Sigmoid colon (tissue), 7 donors: ENCODE measurements around the gene ARHGEF5. TPM values are rescaled to one million over a fixed set of nuclear protein-coding genes. Genes with fewer than 3 reads are reported as not detected.

Experiments used
- DNase-seq: peaks from one replicate; pipeline ENCODE4 v3.0.0-alpha.2; 2019
- H3K27ac ChIP-seq, 4 donors: fragments of 200-600 bp; sonication (generic); one replicate each; pipeline ENCODE4 v1.5.1; 2016 to 2019; ENCODE audit warnings: mild to moderate bottlenecking in 1 of 4
- H3K27me3 ChIP-seq, 3 donors: fragments of 200-600 bp; sonication (generic); one replicate each; pipeline ENCODE4 v1.5.1; 2019; ENCODE audit warnings: mild to moderate bottlenecking in 1 of 3
- H3K36me3 ChIP-seq, 4 donors: fragments of 200-600 bp; sonication (generic); one replicate each; pipeline ENCODE4 v1.5.1; 2016 to 2019
- H3K4me1 ChIP-seq, 4 donors: fragments of 200-600 bp; sonication (generic); one replicate each; pipeline ENCODE4 v1.5.1; 2017 to 2019
- H3K4me3 ChIP-seq, 4 donors: fragments of 200-600 bp; sonication (generic); one replicate each; pipeline ENCODE4 v1.5.1; 2017 to 2019; ENCODE audit warnings: mild to moderate bottlenecking in 2 of 4, moderate library complexity in 1 of 4
- H3K9me3 ChIP-seq, 4 donors: fragments of 200-600 bp in 3 of 4; sonication (generic) in 3 of 4; one replicate each; pipeline versions ENCODE4 v1.5.1 to v1.6.1; 2013 to 2019
- CTCF ChIP-seq, 4 experiments: fragments of 450-650 bp in 3 of 4; fragments of 200-600 bp in 1 of 4; IDR thresholded peaks; one replicate each; pipeline ENCODE4 v1.5.1; 2016 to 2019; ENCODE audit warnings: antibody characterized with exemption in 4 of 4, mild to moderate bottlenecking in 3 of 4, moderate library complexity in 2 of 4
- EP300 ChIP-seq, 4 donors: sonication (generic); formaldehyde crosslinking; IDR thresholded peaks; one replicate each; pipeline ENCODE4 v1.6.1; 2017; ENCODE audit warnings: antibody characterized with exemption in 4 of 4
- POLR2A ChIP-seq, 2 donors: fragments of 450-650 bp; IDR thresholded peaks; one replicate each; pipeline ENCODE4 v1.6.1; 2016; ENCODE audit warnings: antibody characterized with exemption in 2 of 2, mild to moderate bottlenecking in 2 of 2, moderate library complexity in 2 of 2
- POLR2AphosphoS5 ChIP-seq, 4 donors: sonication (generic); formaldehyde crosslinking; IDR thresholded peaks; one replicate each; pipeline ENCODE4 v1.6.1; 2017; ENCODE audit warnings: antibody characterized with exemption in 4 of 4
- WGBS, 2 donors: extraction: QIAGEN DNeasy Blood & Tissue Kit; methylation state at CpG; one replicate each; pipeline ENCODE4 v1.1.7; 2013; 5-methylcytosine and 5-hydroxymethylcytosine counted together
- intact Hi-C: fragments of 100-400 bp; cut with DNase I; formaldehyde crosslinking; loops from one replicate; pipeline ENCODE4 v1.15.1; 2023
- polyA plus RNA-seq, 3 donors: library from polyadenylated mRNA; stranded (reverse); fragments of 200-250 nt; gene quantifications; one replicate each; pipeline ENCODE4 v1.2.3, GENCODE V29; 2013
- total RNA-seq, 4 donors: library from RNA; depleted of rRNA; stranded (reverse); fragments of >200 nt; gene quantifications; one replicate each; pipeline ENCODE4 v1.1.0, GENCODE V29; 2016
- donor health status: healthy with polysubstance abuse.
- donor health status: Bipolar disorder and iron deficiency.
- donor health status: healthy.

The ARHGEF5 gene
- total and polyA plus RNA-seq, 7 donors = 4.9 to 47.6 (median 10.9) TPM

GRCh38 chr7:144398291-144398690 is 43.1 kb downstream of the ARHGEF5 start:
- Histone ChIP-seq H3K4me3 (no peak overlapping the region), H3K4me1 (no peaks in the 10 kb centered on the region), H3K27me3 (no peaks in the 10 kb centered on the region), H3K36me3 (no peaks in the 10 kb centered on the region), H3K9me3 (no peaks in the 10 kb centered on the region), H3K27ac (no peak overlapping the region)
- WGBS, 2 donors = 83 to 84% methylated on average over 9 of the region's 9 CpGs
- no peak for TF ChIP-seq EP300 (IDR thresholded peaks at IDR 0.05)
- TF ChIP-seq POLR2A (IDR thresholded peaks at IDR 0.05) = no peak
- no peak for TF ChIP-seq CTCF (IDR thresholded peaks at IDR 0.05)
- TF ChIP-seq POLR2AphosphoS5 (IDR thresholded peaks at IDR 0.05) = no peak
- no peak for DNase-seq
- intact Hi-C loops = no loop called here

GRCh38 chr7:144398911-144399310 is 43.7 kb downstream of the ARHGEF5 start:
- Histone ChIP-seq H3K4me3 (no peak overlapping the region), H3K4me1 (no peaks in the 10 kb centered on the region), H3K27me3 (no peaks in the 10 kb centered on the region), H3K27ac (no peak overlapping the region), H3K36me3 (no peaks in the 10 kb centered on the region), H3K9me3 (no peaks in the 10 kb centered on the region)
- no peak for TF ChIP-seq POLR2A (IDR thresholded peaks at IDR 0.05)
- no peak for TF ChIP-seq CTCF (IDR thresholded peaks at IDR 0.05)
- TF ChIP-seq POLR2AphosphoS5 (IDR thresholded peaks at IDR 0.05) = no peak
- no peak for TF ChIP-seq EP300 (IDR thresholded peaks at IDR 0.05)
- DNase-seq = no peak
- intact Hi-C loops = no loop called here
- WGBS, 2 donors = 88 to 92% methylated on average over 6 of the region's 6 CpGs

GRCh38 chr7:144399946-144400345 is 44.7 kb downstream of the ARHGEF5 start:
- TF ChIP-seq POLR2AphosphoS5 (IDR thresholded peaks at IDR 0.05) (no peak), POLR2A (IDR thresholded peaks at IDR 0.05) (no peak), CTCF (IDR thresholded peaks at IDR 0.05) (no peak), EP300 (IDR thresholded peaks at IDR 0.05) (no peak)
- WGBS, 2 donors = 91 to 92% methylated on average over 11 of the region's 11 CpGs
- Histone ChIP-seq H3K27me3 (no peaks in the 10 kb centered on the region), H3K9me3 (no peaks in the 10 kb centered on the region), H3K4me1 (no peaks in the 10 kb centered on the region), H3K4me3 (no peak overlapping the region), H3K36me3 (no peaks in the 10 kb centered on the region), H3K27ac (no peak overlapping the region)
- intact Hi-C loops = no loop called here
- DNase-seq = no peak

- Histone ChIP-seq H3K27me3 (no peaks in the 10 kb centered on the region), H3K36me3 (no peaks in the 10 kb centered on the region), H3K4me3 (no peak overlapping the region), H3K4me1 (no peaks in the 10 kb centered on the region), H3K27ac (no peak overlapping the region), H3K9me3 (no peaks in the 10 kb centered on the region)
- no peak for DNase-seq
- WGBS, 2 donors = 63 to 67% methylated on average over 5 of the region's 5 CpGs
- TF ChIP-seq EP300 (IDR thresholded peaks at IDR 0.05) (no peak), POLR2A (IDR thresholded peaks at IDR 0.05) (no peak), POLR2AphosphoS5 (IDR thresholded peaks at IDR 0.05) (no peak), CTCF (IDR thresholded peaks at IDR 0.05) (no peak)
- intact Hi-C loops = no loop called here
Measured at GRCh38 chr7:144401490-144401889, 46.3 kb downstream of the ARHGEF5 start.

- Histone ChIP-seq H3K4me3 (no peak overlapping the region), H3K4me1 (peaks cover 0 to 13% (median 9%) of the 10 kb centered on the region in 4 donors), H3K27me3 (no peaks in the 10 kb centered on the region), H3K36me3 (no peaks in the 10 kb centered on the region), H3K9me3 (no peaks in the 10 kb centered on the region), H3K27ac (no peak overlapping the region)
- TF ChIP-seq POLR2A (IDR thresholded peaks at IDR 0.05) (no peak), POLR2AphosphoS5 (IDR thresholded peaks at IDR 0.05) (no peak), CTCF (IDR thresholded peaks at IDR 0.05) (no peak), EP300 (IDR thresholded peaks at IDR 0.05) (no peak)
- intact Hi-C loops = no loop called here
- no peak for DNase-seq
- WGBS, 2 donors = 94 to 96% methylated on average over 11 of the region's 11 CpGs
Measured at GRCh38 chr7:144403102-144403501, 47.9 kb downstream of the ARHGEF5 start.
